Lung (tissue), 12 donors: ENCODE data around the gene GSTO2. TPM values are rescaled to one million over a fixed set of nuclear protein-coding genes. Genes with fewer than 3 reads are reported as not detected.

ENCODE experiments used
- ATAC-seq: fragments of 200-7000 bp; cut with Tn5 transposase; one replicate; pipeline ENCODE4 v1.9.1; 2020; ENCODE audit warnings: moderate number of reproducible peaks; ENCODE audit not compliant: insufficient read depth, low FRiP score
- DNase-seq, 3 donors: peaks; one replicate each; pipeline ENCODE4 v3.0.0-alpha.2; 2013 to 2017
- H3K27ac ChIP-seq, 2 donors: one replicate each; pipeline ENCODE4 v1.5.1; 2013; ENCODE audit warnings: mild to moderate bottlenecking in 2 of 2, moderate library complexity in 2 of 2, control low read depth in 1 of 2, inconsistent platforms in 1 of 2, low read depth in 1 of 2, low read length in 1 of 2
- H3K27me3 ChIP-seq, 3 donors: one replicate each; pipeline ENCODE4 v1.5.1; 2013; ENCODE audit warnings: low read length in 2 of 3; ENCODE audit not compliant: control insufficient read depth in 3 of 3, insufficient read depth in 3 of 3
- H3K36me3 ChIP-seq, 4 donors: one replicate each; pipeline ENCODE4 v1.5.1; 2013; ENCODE audit warnings: low read length in 4 of 4, mild to moderate bottlenecking in 1 of 4, moderate library complexity in 1 of 4; ENCODE audit not compliant: control insufficient read depth in 4 of 4, insufficient read depth in 4 of 4
- H3K4me1 ChIP-seq, 5 donors: one replicate each; pipeline ENCODE4 v1.5.1; 2013; ENCODE audit warnings: low read length in 5 of 5, mild to moderate bottlenecking in 2 of 5, moderate library complexity in 1 of 5; ENCODE audit not compliant: control insufficient read depth in 5 of 5, insufficient read depth in 5 of 5
- H3K4me3 ChIP-seq: one replicate; pipeline ENCODE4 v1.5.1; 2013; ENCODE audit warnings: mild to moderate bottlenecking, control low read depth, moderate library complexity
- H3K9ac ChIP-seq, 2 donors: one replicate each; pipeline ENCODE4 v1.5.1; 2013; ENCODE audit warnings: low read length in 2 of 2, control low read depth in 1 of 2; ENCODE audit not compliant: insufficient read depth in 1 of 2
- H3K9me3 ChIP-seq, 4 donors: one replicate each; pipeline ENCODE4 v1.5.1; 2013; ENCODE audit warnings: low read length in 3 of 4, mild to moderate bottlenecking in 1 of 4, moderate library complexity in 1 of 4; ENCODE audit not compliant: control insufficient read depth in 4 of 4, insufficient read depth in 3 of 4
- CTCF ChIP-seq: IDR thresholded peaks from 2 replicates; pipeline ENCODE4 v1.5.1; 2012; ENCODE audit warnings: mild to moderate bottlenecking; ENCODE audit errors: control extremely low read depth, extremely low read depth
- WGBS, 2 donors: extraction: QIAGEN DNeasy Blood & Tissue Kit; methylation state at CpG; one replicate each; pipeline ENCODE4 v1.1.7; 2013; 5-methylcytosine and 5-hydroxymethylcytosine counted together
- polyA plus RNA-seq, 2 donors: library from polyadenylated mRNA; stranded (reverse); fragments of 200-250 nt; gene quantifications; one replicate each; pipeline ENCODE4 v1.2.1, GENCODE V29; 2013
- total RNA-seq, 2 donors: library from RNA; depleted of rRNA in 1 of 2; stranded (reverse); fragments of >200 nt in 1 of 2; gene quantifications; one replicate each; pipeline ENCODE4 v1.2.1, GENCODE V29; 2014 to 2021
- donor health status: control.
- donor health status: control.
- donor health status: Bipolar disorder and iron deficiency.
- donor health status: healthy.
- donor health status: DM: yes; HTN: yes; CAD: no.

GSTO2 gene
- total and polyA plus RNA-seq, 4 donors: 6.6 to 25.9 (median 12.1) TPM

GRCh38 chr10:104329735-104330134 lies 60.8 kb downstream of the GSTO2 start:
- DNase-seq (peak in 2 of 3 donors; percentile 46 to 54), ATAC-seq (no peak)
- 40 to 59% methylated on average over 3 of the region's 3 CpGs for WGBS, 2 donors
- Histone ChIP-seq H3K36me3 (peaks cover 0 to 2% (median 0%) of the 10 kb centered on the region in 4 donors), H3K9me3 (no peaks in the 10 kb centered on the region), H3K4me3 (no peak overlapping the region), H3K4me1 (peaks cover 47 to 81% (median 77%) of the 10 kb centered on the region in 5 donors), H3K27me3 (no peaks in the 10 kb centered on the region), H3K27ac (peak overlapping the region; percentile 83 to 94), H3K9ac (peak overlapping the region in 1 of 2 donors; percentile 65)
- TF ChIP-seq CTCF: no peak

- H3K9ac ChIP-seq: peak overlapping the region in 1 of 2 donors; percentile 65
- ATAC-seq (peak; percentile 5), DNase-seq (peak; percentile 75 to 85 (median 82))
- peak overlapping the region; percentile 83 to 94 for H3K27ac ChIP-seq
- peaks cover 47 to 82% (median 73%) of the 10 kb centered on the region in 5 donors for H3K4me1 ChIP-seq
- H3K9me3 ChIP-seq: no peaks in the 10 kb centered on the region
- WGBS, 2 donors: 26 to 42% methylated on average over 8 of the region's 8 CpGs
- H3K4me3 ChIP-seq: no peak overlapping the region
- TF ChIP-seq CTCF: no peak
- H3K27me3 ChIP-seq: no peaks in the 10 kb centered on the region
- H3K36me3 ChIP-seq: peaks cover 0 to 2% (median 0%) of the 10 kb centered on the region in 4 donors
These were observed 61.5 kb downstream of the GSTO2 start for GRCh38 chr10:104330168-104331110.

GRCh38 chr10:104331208-104331838 lies 62.3 kb downstream of the GSTO2 start:
- no peak overlapping the region for H3K4me3 ChIP-seq
- no peaks in the 10 kb centered on the region for H3K27me3 ChIP-seq
- peaks cover 0 to 2% (median 0%) of the 10 kb centered on the region in 4 donors for H3K36me3 ChIP-seq
- peak; percentile 2 for ATAC-seq
- H3K4me1 ChIP-seq: peaks cover 48 to 79% (median 64%) of the 10 kb centered on the region in 5 donors
- no peaks in the 10 kb centered on the region for H3K9me3 ChIP-seq
- peak overlapping the region in 1 of 2 donors; percentile 65 for H3K9ac ChIP-seq
- TF ChIP-seq CTCF: no peak
- DNase-seq: peak; percentile 83 to 91 (median 87)
- 39 to 74% methylated on average over 9 of the region's 9 CpGs for WGBS, 2 donors
- peak overlapping the region; percentile 83 to 94 for H3K27ac ChIP-seq
